ENCODE measurements around the gene FBF1.

The FBF1 gene

DNA sequence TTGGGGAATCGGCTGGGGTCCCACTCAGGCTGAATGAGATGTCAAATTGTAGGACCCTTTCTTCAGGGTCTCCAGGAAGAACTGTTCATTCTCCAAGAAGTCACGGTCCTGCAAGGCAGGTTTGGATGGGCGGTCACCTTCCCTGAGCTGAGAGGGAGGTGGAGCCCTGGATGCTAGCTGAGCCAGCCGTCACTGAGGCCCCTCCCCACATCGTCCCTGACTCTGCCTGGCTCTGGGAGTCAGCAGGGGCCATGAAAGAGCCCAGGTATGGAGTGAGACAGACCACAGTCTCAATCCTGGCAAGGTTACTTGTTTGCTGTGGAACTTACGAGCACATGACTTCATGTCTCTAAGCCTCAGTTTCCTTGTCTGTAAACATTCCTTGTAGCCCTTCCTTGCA lies 30.1 kb downstream of the FBF1 start:
- DNase-seq (ENCODE audit: insufficient read length) = no peak
- TF ChIP-seq POLR2A (IDR thresholded peaks at IDR 0.05; ENCODE audit: low read depth, low read length) (no peak), TAF1 (IDR thresholded peaks at IDR 0.05; ENCODE audit: borderline replicate concordance, low read depth, low read length) (no peak), POLR2AphosphoS5 (IDR thresholded peaks at IDR 0.05; ENCODE audit: low read depth, low read length) (no peak)
- FAIRE-seq = no peak

DNA sequence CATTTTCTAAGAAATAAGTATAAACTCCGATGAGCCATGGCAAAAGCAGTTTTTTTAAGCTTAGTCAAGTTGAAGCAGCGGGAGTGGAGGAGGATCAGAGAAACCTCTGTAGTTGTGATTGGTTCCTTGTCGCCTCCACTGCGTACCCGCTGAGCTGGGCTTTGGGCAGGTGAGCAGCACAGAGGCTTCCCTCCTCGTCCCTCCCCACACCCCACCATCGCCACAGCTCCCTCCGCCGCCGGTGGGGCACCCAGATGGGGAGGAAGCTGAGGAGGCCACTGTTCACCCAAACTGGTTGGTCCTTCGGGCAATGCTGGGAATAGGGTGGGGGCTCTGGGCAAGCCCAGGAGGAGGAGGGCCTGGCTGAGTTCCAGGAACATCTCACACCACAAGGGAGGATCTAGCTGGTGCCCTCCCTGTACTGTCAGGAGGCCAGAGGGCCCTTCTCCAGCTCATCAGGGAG lies 31.0 kb downstream of the FBF1 start:
- TF ChIP-seq POLR2AphosphoS5 (IDR thresholded peaks at IDR 0.05; ENCODE audit: low read depth, low read length) (no peak), TAF1 (IDR thresholded peaks at IDR 0.05; ENCODE audit: borderline replicate concordance, low read depth, low read length) (no peak), POLR2A (IDR thresholded peaks at IDR 0.05; ENCODE audit: low read depth, low read length) (no peak)
- FAIRE-seq = no peak
- no peak for DNase-seq (ENCODE audit: insufficient read length)

DNA sequence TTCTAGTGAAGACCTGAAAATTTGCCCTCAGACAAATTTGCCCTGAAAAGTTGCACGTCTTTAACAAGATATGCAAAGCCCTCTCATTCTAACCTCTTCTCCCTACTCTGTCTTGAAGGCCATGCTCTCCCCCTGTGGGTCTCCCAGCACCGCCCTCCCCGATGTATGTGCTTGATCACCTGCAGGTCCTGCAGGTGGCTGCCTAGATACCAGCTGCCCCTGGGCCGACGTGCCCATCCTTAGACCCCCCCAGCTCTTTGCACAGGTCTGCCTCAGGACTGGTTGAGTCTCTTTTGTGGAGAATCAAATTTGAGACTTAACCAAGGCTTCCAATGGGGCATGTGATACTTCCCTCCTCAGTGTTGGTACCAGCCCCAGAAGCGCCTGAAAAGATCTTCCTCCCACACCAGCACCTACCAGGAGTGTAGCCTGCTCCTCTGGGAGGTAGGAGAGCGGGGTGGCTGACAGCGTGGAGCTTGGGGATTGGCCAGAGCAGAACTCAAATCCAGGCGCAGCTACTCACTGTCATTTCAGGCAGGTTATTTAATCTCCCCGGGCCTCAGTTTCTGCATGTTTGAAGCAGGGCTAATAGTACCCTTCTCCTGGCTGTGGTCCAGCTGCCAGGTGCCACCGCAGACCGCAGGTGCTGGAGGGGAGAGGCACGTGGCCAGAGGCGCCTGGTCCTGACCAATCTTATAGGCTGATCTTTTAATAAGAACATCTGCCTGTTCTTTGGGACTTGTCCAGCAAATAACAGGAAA lies 31.6 kb downstream of the FBF1 start:
- TF ChIP-seq POLR2AphosphoS5 (IDR thresholded peaks at IDR 0.05; ENCODE audit: low read depth, low read length) = no peak
- no peak for TF ChIP-seq TAF1 (IDR thresholded peaks at IDR 0.05; ENCODE audit: borderline replicate concordance, low read depth, low read length)
- TF ChIP-seq POLR2A (IDR thresholded peaks at IDR 0.05; ENCODE audit: low read depth, low read length) = no peak
- DNase-seq (ENCODE audit: insufficient read length) = no peak
- no peak for FAIRE-seq

DNA sequence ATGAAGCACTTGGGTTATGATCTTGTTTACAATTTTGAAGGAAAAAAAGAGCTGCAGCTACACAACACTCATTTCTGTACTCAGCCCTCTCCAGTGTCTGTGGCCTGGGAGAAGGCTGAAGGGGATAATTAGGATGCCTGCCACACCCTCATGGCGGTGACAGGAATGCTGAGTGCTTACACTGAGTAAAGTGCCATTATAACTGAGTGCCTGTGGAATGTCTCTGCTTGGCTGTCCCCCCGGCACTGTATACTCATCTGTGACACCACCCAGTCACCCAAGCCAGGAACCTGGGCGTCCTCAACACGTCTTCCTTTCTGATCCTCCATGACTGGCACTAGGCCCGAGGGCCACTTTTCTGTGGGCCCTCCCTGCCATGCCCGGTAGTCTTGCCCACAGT lies 32.6 kb downstream of the FBF1 start:
- DNase-seq (ENCODE audit: insufficient read length) (no peak), FAIRE-seq (no peak)
- TF ChIP-seq TAF1 (IDR thresholded peaks at IDR 0.05; ENCODE audit: borderline replicate concordance, low read depth, low read length) (no peak), POLR2AphosphoS5 (IDR thresholded peaks at IDR 0.05; ENCODE audit: low read depth, low read length) (no peak), POLR2A (IDR thresholded peaks at IDR 0.05; ENCODE audit: low read depth, low read length) (no peak)

DNA sequence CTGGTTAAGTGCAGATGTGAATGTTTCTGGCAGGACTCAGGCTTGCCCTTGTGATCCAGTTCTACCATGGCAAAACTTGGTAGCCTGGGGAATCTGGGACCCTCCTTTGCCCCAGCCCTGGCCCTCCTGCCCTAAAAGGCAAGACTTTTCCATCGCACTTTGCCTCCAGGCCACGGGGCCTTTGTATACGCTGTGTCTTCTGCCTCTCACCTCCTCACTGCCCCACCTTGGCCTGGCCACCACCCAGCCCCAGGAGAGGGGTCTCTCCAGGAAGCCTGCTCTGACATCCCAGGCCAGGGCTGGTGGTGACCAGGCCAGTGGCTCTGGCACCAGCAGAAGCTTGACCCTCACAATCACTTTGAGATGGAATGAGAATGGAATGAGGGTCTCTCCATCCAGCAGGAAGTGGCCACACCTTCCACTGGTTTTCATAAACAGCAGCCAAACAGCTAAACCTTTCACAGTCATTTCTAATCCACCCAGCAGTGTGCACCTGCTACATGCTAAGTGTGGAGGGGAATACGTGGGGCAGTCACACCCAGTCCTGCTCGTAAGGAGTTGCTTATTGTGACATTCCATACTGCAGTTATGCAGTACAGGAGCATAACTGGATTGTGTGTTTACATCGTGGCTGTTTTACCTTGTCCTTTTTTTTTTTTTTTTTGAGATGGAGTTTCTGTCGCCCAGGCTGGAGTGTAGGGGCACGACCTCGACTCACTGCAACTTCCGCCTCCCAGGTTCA lies 34.5 kb downstream of the FBF1 start:
- TF ChIP-seq TAF1 (IDR thresholded peaks at IDR 0.05; ENCODE audit: borderline replicate concordance, low read depth, low read length) (no peak), POLR2A (IDR thresholded peaks at IDR 0.05; ENCODE audit: low read depth, low read length) (no peak), POLR2AphosphoS5 (IDR thresholded peaks at IDR 0.05; ENCODE audit: low read depth, low read length) (no peak)
- no peak for FAIRE-seq
- no peak for DNase-seq (ENCODE audit: insufficient read length)

DNA sequence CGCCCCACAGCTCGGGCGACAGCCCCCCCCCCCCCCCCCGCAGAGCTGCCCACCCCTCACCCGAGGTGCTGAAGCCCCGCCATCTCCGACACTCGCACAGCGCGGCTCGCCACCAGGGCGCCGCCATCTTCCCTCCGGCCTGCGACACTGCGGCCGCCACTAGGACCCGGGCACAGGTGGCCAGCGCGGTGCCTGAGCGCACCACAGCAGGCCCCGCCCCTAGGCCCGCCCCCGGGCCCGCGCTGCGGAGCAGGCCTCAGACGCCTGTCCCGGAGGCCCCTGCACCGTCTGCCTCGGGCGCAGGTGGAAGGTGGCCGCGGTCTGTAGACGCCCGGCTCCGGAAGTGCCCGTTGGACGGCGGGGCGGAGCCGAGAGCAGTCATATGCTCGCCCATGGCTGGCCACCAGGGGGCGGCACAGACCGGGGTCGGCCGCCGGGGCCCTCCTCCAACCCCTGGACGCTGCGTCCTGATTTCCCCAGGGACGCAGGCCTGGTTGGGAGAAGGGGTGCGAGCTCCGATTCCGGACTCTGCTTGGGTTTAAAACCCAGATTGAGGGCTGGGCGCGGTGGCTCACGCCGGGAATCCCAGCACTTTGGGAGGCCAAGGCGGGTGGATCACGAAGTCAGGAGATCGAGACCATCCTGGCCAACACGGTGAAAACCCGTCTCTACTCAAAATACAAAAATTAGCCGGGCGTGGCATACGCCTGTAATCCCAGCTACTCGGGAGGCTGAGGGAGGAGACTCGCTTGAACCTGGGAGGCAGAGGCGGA lies 35.9 kb downstream of the FBF1 start, which contains the start of gene MRPL38:
Gene MRPL38 (minus strand): TSS at position 136 of the 773 bp plus-strand sequence. CDS start 9 bp downstream, at position 127.
- DNase-seq (ENCODE audit: insufficient read length) (peak; percentile 99), FAIRE-seq (peak; percentile 99)
- TF ChIP-seq POLR2A (IDR thresholded peaks at IDR 0.05; ENCODE audit: low read depth, low read length) (peak; percentile 84; the same call in 1 of the 2 replicates), TAF1 (IDR thresholded peaks at IDR 0.05; ENCODE audit: borderline replicate concordance, low read depth, low read length) (peak; percentile 80), POLR2AphosphoS5 (IDR thresholded peaks at IDR 0.05; ENCODE audit: low read depth, low read length) (peak; percentile 74; the same call in 1 of the 2 replicates)

DNA sequence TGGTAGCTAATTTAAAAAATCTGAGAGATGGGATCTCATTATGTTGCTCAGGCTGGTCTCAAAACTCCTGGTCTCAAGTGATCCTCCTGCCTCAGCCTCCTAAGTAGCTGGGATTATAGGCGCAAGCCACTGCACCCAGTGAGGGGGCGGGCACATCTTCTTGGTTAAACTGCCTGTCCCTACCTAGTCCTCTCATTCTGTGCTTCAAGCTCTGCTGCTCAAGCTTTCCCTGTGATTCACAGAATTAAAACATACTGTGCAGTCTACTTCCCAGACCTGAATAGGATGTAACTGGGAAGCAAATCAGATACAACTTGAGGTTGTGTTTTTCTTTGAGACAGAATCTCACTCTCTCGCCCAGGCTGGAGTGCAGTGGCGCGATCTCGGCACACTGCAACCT lies 38.4 kb downstream of the FBF1 start:
- TF ChIP-seq TAF1 (IDR thresholded peaks at IDR 0.05; ENCODE audit: borderline replicate concordance, low read depth, low read length) = no peak
- DNase-seq (ENCODE audit: insufficient read length) (no peak), FAIRE-seq (no peak)

DNA sequence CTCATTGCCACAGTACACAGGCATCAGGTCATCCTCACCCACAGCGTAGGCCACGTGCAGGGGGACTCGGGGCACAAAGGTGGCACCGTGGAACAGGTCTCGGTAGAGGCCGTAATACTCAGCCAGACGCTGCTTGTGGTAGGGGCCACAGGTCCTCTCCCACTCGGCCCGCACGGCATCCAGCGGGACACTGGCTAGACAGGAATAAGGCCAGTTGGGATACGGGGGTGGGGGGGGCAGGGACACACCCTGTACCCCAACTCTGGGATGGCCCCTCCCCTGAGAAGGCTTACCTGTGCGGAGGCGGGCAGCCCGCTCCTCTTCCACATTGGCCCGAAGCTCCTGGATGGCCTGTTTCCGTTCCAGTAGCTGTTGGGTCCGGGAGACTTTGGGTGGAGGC lies 39.1 kb downstream of the FBF1 start:
- TF ChIP-seq POLR2AphosphoS5 (IDR thresholded peaks at IDR 0.05; ENCODE audit: low read depth, low read length) = no peak
- no peak for TF ChIP-seq POLR2A (IDR thresholded peaks at IDR 0.05; ENCODE audit: low read depth, low read length)
- no peak for DNase-seq (ENCODE audit: insufficient read length)
- no peak for FAIRE-seq

DNA sequence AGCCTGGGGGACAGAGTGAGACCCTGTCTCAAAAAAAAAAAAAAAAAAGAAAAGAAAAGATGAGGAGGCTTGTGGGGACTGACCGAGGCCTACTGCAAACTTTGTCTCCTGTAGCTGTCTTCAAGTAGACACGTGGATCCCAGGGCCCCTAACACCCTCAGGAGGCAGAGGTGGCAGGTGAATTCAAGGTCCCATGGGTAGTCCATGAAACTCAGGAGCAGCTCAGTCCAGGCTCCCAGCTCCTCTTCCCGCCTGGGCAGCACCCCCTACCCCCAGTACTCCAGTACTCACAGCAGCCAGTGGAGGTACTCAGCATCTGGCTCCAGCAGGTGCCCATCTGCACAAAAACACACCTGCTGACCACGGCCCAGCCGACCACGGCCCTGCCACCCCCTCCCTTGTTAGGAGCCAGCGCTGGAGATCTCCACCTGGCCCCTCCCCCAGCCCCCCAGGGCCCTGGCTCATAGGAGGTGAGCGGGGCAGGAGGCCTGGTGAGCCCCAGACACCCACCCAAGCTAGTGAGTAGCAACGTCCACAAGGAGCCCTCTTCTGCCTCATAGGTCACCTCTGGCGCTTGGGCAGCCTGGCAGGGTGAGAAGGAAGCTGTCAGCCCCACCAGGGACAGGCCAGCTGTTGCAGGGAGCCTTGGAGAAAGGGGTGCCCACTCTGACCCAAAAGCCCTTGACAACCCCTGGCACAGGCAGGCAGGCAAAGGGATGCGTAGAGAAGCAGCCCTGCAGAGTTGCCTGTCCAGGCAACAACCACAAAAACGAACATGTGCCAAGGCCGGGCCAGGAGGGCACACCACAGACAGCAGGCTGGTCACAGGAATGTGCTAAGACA lies 39.9 kb downstream of the FBF1 start:
- no peak for FAIRE-seq
- TF ChIP-seq POLR2AphosphoS5 (IDR thresholded peaks at IDR 0.05; ENCODE audit: low read depth, low read length) (no peak), POLR2A (IDR thresholded peaks at IDR 0.05; ENCODE audit: low read depth, low read length) (no peak), TAF1 (IDR thresholded peaks at IDR 0.05; ENCODE audit: borderline replicate concordance, low read depth, low read length) (no peak)
- DNase-seq (ENCODE audit: insufficient read length) = no peak

DNA sequence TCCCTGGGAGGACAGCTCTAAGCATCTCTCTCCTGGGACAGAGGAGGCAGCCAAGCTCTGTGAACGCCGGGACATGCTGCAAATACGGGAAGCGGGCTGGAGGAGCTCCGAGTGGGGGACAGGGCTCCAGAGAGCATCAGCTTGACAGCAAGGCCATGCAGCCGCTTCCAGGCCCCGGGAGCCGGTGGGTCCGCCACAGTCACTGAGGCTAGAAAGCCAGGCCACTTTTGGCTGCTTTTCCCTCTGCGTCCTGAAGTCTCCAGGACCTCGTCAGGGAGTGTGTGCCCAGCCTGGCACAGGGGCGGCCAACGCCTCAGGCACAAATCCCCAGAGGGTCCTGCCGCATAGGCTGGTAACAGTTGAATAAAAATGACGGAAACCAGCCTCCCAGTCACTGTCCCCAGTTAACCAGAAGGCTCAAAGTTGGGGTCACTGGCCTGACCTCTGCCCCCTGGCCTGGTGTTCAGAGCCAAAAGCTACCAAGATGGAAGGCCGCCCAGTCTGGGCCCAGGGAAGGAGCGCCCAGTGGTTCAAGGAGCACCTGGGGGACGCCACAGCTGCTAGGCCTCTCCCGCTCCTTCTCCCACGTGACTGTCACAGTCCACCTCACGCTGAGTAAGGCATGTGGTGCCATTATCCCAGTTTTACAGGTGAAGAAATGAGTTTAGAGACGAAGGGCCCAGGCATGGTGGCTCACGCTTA lies 40.9 kb downstream of the FBF1 start:
- no peak for TF ChIP-seq POLR2A (IDR thresholded peaks at IDR 0.05; ENCODE audit: low read depth, low read length)
- TF ChIP-seq POLR2AphosphoS5 (IDR thresholded peaks at IDR 0.05; ENCODE audit: low read depth, low read length) = no peak
- no peak for TF ChIP-seq TAF1 (IDR thresholded peaks at IDR 0.05; ENCODE audit: borderline replicate concordance, low read depth, low read length)
- FAIRE-seq (no peak), DNase-seq (ENCODE audit: insufficient read length) (no peak)
